Tibial nerve (tissue), 4 donors: ENCODE measurements around the gene SMARCD3. TPM values are rescaled to one million over a fixed set of nuclear protein-coding genes. Genes with fewer than 3 reads are reported as not detected.

Source experiments
- DNase-seq, 2 donors: peaks; one replicate each; pipeline ENCODE4 v3.0.0-alpha.2; 2019; ENCODE audit warnings: low spot score in 2 of 2
- H3K27ac ChIP-seq, 4 donors: fragments of 200-600 bp; sonication (generic) in 3 of 4; one replicate each; pipeline ENCODE4 v1.5.1; 2017 to 2019; ENCODE audit warnings: mild to moderate bottlenecking in 1 of 4
- H3K27me3 ChIP-seq, 2 donors: fragments of 200-600 bp; sonication (generic) in 1 of 2; one replicate each; pipeline versions ENCODE4 v1.5.1 to v1.6.0; 2017 to 2019
- H3K36me3 ChIP-seq, 3 donors: fragments of 200-600 bp; sonication (generic); one replicate each; pipeline ENCODE4 v1.5.1; 2018 to 2019
- H3K4me1 ChIP-seq, 4 donors: fragments of 200-600 bp; sonication (generic) in 3 of 4; one replicate each; pipeline ENCODE4 v1.5.1; 2017 to 2019
- H3K4me3 ChIP-seq, 4 donors: fragments of 200-600 bp; sonication (generic) in 3 of 4; one replicate each; pipeline ENCODE4 v1.5.1; 2017 to 2019; ENCODE audit warnings: mild to moderate bottlenecking in 1 of 4, moderate library complexity in 1 of 4
- H3K9me3 ChIP-seq, 4 donors: fragments of 200-600 bp; sonication (generic) in 3 of 4; one replicate each; pipeline ENCODE4 v1.5.1; 2017 to 2019
- EP300 ChIP-seq, 2 donors: sonication (generic); formaldehyde crosslinking; IDR thresholded peaks; one replicate each; pipeline ENCODE4 v1.6.1; 2017; ENCODE audit warnings: antibody characterized with exemption in 2 of 2, mild to moderate bottlenecking in 1 of 2
- POLR2A ChIP-seq, 2 donors: fragments of 450-650 bp; IDR thresholded peaks; one replicate each; pipeline ENCODE4 v1.6.1; 2017; ENCODE audit warnings: antibody characterized with exemption in 2 of 2, mild to moderate bottlenecking in 2 of 2, moderate library complexity in 2 of 2
- WGBS, 2 donors: methylation state at CpG; one replicate each; pipeline ENCODE4 v1.1.5; 2018; 5-methylcytosine and 5-hydroxymethylcytosine counted together
- total RNA-seq, 4 donors: library from RNA; depleted of rRNA; stranded (reverse); fragments of >200 nt; gene quantifications; one replicate each; pipeline ENCODE4 v1.1.0, GENCODE V29; 2016
- TF ChIP-seq, protein P1 (sequence below), 5 experiments: fragments of 200-600 bp in 3 of 5; fragments of 450-650 bp in 2 of 5; sonication (generic) in 3 of 5; IDR thresholded peaks; one replicate each; pipeline ENCODE4 v1.5.1; 2016 to 2019; ENCODE audit warnings: antibody characterized with exemption in 5 of 5, mild to moderate bottlenecking in 3 of 5, moderate library complexity in 2 of 5

SMARCD3 gene
- total RNA-seq, 4 donors from 2014 or later: 55.5 to 97.2 (median 77.3) TPM

DNA sequence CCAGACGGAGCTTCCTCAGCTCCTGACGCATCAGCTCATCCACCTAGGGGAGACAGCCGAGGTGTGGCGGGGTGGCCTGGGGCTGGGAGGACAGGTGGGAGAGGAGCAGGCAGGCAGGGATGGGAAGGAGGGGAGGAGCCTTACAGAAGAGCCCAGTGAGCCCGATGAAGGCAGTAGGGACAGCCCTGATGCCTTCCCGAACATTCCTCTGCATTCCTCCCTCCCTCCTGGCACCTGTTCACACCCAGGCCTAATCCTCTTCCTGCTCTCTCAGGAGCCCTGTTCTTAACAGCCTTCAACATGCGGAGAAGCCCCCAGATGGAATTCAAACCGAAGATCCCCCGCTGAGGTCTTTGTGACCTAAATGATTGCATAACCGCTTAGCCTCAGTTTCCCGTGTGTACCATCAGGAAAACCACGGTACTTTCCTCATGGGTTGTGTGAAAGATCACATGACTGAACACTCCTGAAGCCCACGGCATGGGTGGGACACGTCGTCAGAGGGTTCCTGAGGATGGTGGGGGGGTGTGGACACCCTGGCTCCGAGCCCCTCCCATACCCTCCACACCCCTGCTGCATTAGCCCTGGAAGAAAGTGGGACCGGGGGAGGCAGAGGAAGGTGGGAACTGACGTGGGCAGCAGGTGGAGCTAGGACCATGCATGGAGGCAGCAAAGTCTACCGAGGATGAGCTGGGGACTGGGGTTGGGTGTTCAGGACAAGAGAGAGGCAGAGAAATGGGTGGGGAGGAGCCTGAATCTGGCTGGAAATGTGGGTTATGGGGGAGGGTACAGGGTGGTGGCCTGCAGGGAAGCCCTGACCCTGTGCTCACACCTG is 52.7 kb downstream of the SMARCD3 start:
- H3K4me1 ChIP-seq: peaks cover 0 to 10% (median 3%) of the 10 kb centered on the region in 4 donors
- 52 to 56% methylated on average over 19 of the region's 19 CpGs for WGBS, 2 donors
- no peak for TF ChIP-seq EP300 (IDR thresholded peaks at IDR 0.05)
- TF ChIP-seq, protein P1, sequence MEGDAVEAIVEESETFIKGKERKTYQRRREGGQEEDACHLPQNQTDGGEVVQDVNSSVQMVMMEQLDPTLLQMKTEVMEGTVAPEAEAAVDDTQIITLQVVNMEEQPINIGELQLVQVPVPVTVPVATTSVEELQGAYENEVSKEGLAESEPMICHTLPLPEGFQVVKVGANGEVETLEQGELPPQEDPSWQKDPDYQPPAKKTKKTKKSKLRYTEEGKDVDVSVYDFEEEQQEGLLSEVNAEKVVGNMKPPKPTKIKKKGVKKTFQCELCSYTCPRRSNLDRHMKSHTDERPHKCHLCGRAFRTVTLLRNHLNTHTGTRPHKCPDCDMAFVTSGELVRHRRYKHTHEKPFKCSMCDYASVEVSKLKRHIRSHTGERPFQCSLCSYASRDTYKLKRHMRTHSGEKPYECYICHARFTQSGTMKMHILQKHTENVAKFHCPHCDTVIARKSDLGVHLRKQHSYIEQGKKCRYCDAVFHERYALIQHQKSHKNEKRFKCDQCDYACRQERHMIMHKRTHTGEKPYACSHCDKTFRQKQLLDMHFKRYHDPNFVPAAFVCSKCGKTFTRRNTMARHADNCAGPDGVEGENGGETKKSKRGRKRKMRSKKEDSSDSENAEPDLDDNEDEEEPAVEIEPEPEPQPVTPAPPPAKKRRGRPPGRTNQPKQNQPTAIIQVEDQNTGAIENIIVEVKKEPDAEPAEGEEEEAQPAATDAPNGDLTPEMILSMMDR (IDR thresholded peaks at IDR 0.05): no peak
- TF ChIP-seq POLR2A (IDR thresholded peaks at IDR 0.05): no peak
- no peaks in the 10 kb centered on the region for H3K27me3 ChIP-seq
- H3K4me3 ChIP-seq: no peak overlapping the region
- no peaks in the 10 kb centered on the region for H3K36me3 ChIP-seq
- no peaks in the 10 kb centered on the region for H3K9me3 ChIP-seq
- no peak overlapping the region for H3K27ac ChIP-seq
- no peak for DNase-seq

DNA sequence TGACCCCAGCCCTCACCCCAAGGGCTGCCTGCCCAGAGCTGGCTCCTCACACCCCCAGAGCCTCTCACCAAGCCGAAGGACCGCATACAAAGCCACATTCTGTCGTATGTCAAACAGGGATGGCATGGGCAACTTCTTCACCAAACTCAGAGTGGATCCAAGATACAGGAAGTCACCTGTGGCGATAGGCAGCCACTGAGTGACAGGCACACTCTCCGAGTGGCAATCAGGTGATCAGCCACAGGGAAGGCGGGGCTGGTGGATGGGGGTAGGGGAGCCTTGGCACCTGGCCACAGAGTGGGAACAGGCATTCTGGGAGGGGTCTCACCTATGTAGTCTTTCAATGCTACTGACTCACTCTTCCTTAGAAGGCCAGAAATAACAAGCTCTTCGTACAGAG is 54.3 kb downstream of the SMARCD3 start:
- H3K4me1 ChIP-seq: peaks cover 0 to 2% (median 0%) of the 10 kb centered on the region in 4 donors
- DNase-seq: no peak
- no peaks in the 10 kb centered on the region for H3K9me3 ChIP-seq
- WGBS, 2 donors: 73 to 74% methylated on average over 7 of the region's 7 CpGs
- TF ChIP-seq EP300 (IDR thresholded peaks at IDR 0.05) (no peak), POLR2A (IDR thresholded peaks at IDR 0.05) (no peak)
- TF ChIP-seq, protein P1 (IDR thresholded peaks at IDR 0.05): no peak
- H3K36me3 ChIP-seq: no peaks in the 10 kb centered on the region
- H3K27ac ChIP-seq: no peak overlapping the region
- no peak overlapping the region for H3K4me3 ChIP-seq
- H3K27me3 ChIP-seq: no peaks in the 10 kb centered on the region

DNA sequence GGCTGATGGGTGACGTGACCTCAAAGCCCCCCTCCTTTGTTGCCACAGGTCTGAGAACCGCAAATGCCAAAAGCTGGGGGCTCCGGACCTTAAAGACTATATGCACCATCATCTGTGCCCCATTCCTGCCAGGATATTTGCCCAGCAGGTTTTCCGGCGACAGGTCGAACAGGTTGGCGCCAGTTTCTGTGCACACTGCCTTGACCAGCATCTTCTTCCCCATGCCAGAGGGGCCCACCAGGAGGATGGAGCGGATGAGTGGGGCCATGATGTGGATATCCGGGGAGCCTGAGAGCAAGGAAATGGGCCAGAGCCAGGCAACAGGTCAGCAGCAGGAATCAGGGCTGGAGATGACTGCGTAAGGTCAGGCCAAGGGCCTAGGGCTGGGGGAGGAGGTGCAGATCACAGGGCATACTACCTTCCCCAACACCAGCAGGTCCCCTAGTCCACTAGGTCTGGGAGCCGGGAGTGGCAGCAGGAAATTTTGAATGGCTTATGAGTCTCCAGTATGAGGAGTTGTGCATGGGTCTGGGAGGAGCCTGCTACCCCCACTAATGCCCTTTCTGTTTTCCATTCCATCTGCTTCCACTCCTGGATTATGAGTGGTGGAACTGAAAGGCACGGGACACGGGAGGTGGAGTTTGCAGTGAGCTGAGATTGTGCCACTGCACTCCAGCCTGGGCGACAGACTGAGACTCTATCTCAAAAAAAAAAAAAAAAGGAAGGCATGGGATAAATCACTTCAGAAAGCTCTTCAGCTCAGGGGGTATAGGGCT is 55.1 kb downstream of the SMARCD3 start:
- WGBS, 2 donors: 84 to 89% methylated on average over 14 of the region's 14 CpGs

DNA sequence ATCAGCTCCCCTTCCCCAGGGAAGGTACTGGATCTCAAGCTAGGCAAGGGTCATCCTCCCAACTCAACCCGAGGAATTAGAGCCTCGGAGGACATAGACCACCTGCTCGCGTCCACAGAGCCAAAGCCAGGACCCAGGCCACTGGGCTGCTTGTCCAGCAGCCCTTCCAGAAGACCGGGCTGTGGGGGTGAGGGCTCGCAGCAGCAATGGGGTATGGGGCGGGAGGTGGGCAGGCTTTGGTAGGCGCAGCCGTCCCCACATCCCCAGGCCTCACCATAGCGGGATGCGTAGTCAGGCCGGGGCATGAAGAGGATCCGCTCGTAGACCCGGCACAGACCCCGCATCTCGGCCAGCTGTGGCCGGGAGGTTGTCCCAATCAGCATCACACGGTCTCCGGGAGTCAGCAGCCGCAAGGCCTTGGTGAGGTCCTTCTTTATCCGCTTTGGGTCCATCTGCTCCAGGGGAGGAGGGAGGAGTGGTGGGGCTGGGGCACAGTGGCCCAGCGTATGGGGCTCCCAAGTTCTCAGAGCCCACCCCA is 56.4 kb downstream of the SMARCD3 start:
- H3K27ac ChIP-seq: no peak overlapping the region
- DNase-seq: no peak
- H3K36me3 ChIP-seq: no peaks in the 10 kb centered on the region
- TF ChIP-seq, protein P1 (IDR thresholded peaks at IDR 0.05): no peak
- TF ChIP-seq POLR2A (IDR thresholded peaks at IDR 0.05): no peak
- no peak for TF ChIP-seq EP300 (IDR thresholded peaks at IDR 0.05)
- 87 to 95% methylated on average over 15 to 23 of the region's 23 CpGs for WGBS, 2 donors
- H3K4me1 ChIP-seq: no peaks in the 10 kb centered on the region
- H3K27me3 ChIP-seq: peaks cover 0 to 6% of the 10 kb centered on the region in 2 donors
- H3K9me3 ChIP-seq: no peaks in the 10 kb centered on the region
- H3K4me3 ChIP-seq: no peak overlapping the region

More for the DNA sequence above, 55.1 kb downstream of the SMARCD3 start:
- TF ChIP-seq, protein P1 (IDR thresholded peaks at IDR 0.05): no peak
- TF ChIP-seq POLR2A (IDR thresholded peaks at IDR 0.05) (no peak), EP300 (IDR thresholded peaks at IDR 0.05) (no peak)
- no peaks in the 10 kb centered on the region for H3K9me3 ChIP-seq
- no peaks in the 10 kb centered on the region for H3K27me3 ChIP-seq
- H3K36me3 ChIP-seq: no peaks in the 10 kb centered on the region
- no peak overlapping the region for H3K4me3 ChIP-seq
- H3K4me1 ChIP-seq: no peaks in the 10 kb centered on the region
- no peak overlapping the region for H3K27ac ChIP-seq
- no peak for DNase-seq
